HG02678 (cell line): ENCODE results near the gene DPEP3.

Source experiments
- ATAC-seq: cut with Tn5 transposase; IDR thresholded peaks from one replicate; pipeline ENCODE4 v1.9.1; 2021; ENCODE audit warnings: mild to moderate bottlenecking, moderate library complexity; ENCODE audit not compliant: unreplicated experiment

The DPEP3 gene

DNA sequence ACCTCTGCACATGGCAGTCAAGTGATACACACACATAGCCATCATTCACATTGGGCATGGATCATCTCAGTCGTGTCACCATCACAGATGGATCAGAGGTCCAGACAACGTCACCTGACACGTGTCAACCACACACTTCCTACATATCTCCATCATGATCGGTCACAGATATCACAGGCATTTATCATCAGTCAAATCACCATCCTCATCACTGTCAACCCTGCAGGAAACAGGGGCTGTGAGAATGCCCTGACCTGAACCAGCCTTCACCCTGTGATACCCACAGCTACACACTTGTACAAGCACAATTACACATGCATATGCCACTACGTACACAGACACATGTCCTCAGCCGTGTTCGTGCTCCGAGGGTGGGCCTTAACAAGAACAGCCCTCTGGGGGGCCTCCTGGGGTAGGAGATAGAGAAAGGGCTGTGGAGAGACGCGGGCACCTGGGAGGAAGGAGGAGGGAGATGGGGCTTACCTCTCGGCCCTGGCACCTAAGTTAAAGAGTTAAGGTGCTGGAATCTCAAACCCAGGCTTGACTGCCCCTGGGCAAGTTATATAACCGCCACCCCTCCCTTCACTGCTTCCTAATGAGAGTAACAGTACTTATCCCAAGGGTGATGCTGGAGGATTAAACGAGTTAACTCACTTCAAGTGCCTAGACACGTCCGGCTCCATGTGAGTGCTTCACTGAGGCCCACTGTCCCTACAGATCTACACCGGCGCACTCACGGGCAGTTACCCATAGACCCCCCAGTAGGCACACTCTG lies 12.9 kb downstream of the DPEP3 start:
- no peak for ATAC-seq

- ATAC-seq = no peak
These were observed 13.6 kb downstream of the DPEP3 start for GRCh38 chr16:67966549-67967182.

DNA sequence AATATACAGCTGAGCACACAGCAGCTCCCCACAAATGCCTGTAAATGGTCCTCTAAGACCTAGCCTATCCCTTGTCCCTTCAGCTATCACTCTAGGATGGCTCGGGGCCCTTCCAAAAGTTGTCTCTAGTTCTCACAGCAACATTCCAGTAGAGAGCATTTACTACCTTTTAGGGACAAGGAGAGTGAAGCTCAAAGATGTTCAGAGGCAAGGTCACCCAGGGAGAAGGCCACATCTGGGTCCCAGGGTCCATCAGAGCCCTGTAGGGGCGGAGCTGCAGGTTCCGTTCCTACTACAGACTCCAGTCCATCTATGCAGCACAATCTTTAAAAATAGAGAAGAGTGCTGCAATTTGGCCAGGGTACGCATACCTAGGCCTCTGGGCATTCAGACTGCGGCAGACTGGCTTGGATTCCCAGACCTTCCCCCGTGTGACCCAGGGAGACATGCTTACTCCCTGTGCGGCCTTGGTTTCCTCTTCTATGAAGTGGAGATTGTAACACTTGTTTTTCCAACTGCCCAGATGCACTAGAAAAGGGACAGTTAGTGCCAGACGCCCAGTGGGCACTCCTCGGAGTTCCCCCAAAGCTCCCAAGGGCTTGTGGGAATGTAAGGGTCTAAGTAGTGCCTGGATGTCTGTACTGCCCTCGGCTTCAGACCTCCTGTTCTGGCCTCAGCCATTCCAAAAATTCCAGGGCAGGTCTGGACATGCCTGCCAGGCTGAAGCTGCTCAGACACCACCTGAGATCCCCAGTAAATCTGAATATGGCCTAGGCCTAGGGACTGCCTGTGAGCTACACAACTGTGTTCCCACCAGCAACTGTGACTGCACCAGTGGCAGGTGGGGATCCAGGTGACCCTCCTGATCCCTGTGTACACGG lies 14.4 kb downstream of the DPEP3 start:
- ATAC-seq = no peak

DNA sequence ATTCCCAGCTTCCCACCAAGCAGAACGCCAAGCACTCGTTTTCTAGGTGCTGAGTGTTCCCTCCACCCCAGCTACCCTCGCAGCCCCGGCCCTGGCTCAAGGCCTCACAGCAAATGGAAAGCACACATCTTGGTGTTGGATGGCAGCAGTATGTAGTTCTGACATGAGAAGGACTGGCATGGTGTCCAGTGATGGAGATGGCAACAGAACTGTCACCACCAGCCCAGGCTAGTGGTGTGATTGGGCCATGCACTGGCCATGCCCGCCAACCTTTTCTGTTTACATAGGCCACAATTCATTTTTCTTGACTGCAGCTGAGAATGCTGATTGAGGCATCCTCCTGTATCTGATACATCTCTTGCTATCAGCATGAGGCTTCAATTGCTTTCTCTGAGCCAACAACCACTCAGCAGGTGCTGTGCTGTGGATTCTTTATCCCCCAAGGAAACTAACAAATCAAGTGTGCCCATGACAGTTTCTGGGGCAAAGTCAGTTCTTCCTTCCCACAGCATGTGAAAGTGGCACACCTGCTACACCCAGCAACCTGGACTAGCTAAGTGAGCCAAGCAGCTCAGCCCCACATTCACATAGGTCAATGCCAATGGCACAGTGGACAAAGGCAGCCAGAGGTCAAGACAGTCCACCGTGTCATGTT lies 15.7 kb downstream of the DPEP3 start:
- no peak for ATAC-seq

- no peak for ATAC-seq
These were observed 16.5 kb downstream of the DPEP3 start for GRCh38 chr16:67963662-67964321.

- no peak for ATAC-seq
These were observed 17.0 kb downstream of the DPEP3 start for GRCh38 chr16:67963292-67963661.

GRCh38 chr16:67962135-67962534 lies 18.2 kb downstream of the DPEP3 start:
- ATAC-seq = no peak

- ATAC-seq = no peak
These were observed 18.7 kb downstream of the DPEP3 start for GRCh38 chr16:67961551-67961957.

GRCh38 chr16:67959536-67960329 lies 20.6 kb downstream of the DPEP3 start:
- no peak for ATAC-seq

- no peak for ATAC-seq
These were observed 22.7 kb downstream of the DPEP3 start for GRCh38 chr16:67957622-67958021.

DNA sequence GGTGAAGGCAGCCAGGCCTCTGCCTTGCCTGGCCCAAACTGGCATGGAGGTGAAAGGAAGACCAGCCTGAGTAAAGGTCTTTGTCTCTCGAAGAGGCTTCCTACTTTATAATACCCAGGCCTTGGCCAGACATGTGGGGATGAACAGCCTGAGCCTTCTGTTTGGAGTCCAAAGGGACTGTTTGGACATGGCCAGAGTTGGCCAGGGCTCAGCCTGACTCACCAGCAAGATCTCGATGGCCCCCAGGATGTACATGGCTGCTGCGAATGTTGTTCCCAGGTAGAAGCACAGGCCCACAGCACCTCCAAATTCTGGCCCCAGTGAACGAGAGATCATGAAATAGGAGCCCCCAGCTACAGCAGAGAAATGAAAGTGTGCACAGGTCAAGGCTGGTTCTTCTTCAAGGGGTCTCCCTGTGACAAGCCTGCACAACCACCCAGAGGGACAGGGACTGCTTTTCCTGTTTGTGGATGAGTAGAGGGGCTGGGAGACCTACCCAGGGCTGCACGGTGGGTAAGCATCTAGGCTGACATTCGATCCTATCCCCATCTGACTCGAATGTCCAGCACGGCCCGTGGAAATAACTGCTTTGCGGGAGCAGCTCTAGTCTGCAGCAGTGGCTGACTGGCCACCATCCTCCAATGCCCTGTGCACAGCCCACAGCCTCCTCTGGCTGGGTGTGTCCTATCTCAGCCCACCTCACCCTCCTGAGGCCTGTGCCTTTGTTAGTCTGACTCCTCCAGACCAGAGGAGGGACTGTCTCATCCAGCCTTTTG lies 25.7 kb downstream of the DPEP3 start:
- no peak for ATAC-seq

DNA sequence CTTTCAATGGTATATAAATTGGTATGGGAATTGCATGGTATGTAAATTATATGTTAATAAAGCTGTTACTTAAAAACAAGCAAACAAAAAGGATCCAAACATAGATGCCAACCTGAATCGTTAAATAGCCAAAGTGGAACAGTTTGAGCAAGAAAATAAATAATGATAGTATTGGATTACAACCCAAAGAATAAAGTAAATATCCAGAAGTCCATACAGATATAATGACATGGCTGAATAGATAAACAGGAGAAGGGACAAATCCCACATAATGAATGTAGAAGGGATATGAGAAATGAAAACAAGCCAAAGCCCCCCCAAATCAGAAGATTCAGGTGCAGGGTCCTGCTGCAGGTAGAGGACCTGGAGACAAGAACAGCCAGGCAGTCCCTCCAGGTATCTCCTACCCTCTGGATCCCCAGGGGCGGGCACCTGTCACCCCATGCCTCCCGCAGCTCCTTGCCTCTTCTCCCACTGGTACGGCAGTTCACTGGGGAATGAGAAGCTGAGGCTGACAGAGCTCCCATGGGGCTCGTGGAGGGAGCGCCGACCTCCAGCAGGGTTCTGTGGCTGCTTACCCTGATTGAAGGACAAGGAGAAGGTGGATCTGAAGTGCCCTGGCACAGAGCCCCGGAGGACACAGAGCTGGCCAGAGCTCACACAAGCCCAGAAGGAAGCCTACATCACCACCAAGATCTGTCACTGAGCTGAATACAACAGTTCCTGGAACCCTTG lies 26.5 kb downstream of the DPEP3 start:
- ATAC-seq = no peak

GRCh38 chr16:67951485-67951884 lies 28.8 kb downstream of the DPEP3 start:
- no peak for ATAC-seq

- no peak for ATAC-seq
These were observed 29.9 kb downstream of the DPEP3 start for GRCh38 chr16:67950335-67950843.

DNA sequence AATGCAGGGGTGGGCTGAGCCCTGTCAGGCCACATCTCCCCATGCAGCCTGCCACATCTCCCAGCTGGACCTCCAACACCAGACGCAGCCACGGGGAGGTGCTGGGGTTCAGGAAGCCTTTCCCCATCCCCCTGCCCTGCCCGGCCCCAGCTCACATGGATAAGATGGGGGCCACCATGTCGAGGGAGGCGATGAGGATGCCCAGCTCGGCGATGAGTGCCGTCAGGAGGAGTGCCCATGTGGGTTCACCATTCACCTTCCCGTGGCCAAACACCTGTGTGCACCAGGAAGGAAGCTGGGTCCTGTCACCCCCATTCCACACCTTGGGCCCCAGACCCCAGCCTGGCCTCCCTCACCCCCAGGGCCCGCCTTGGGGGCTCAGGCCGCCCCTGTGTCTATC lies 30.7 kb downstream of the DPEP3 start:
- no peak for ATAC-seq

DNA sequence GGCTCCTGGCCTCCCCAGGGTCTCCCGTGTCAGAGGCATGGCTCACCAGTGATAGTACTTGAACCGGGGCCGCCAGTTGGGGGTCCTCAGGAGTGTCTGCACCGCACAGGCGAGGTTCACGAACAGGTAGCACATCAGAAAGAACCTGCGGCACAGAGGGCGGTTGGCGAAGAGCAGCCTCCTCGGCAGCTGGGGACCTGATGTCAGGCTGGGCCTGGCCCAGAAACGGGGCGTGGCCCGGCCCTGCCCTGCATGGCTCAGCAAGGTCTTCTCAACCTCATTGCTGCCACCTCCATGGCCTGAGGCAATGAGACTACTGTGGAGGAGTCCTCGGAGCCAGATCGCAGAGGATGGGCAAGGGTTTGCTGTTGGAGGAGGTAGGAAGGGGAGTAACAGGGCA lies 32.3 kb downstream of the DPEP3 start:
- no peak for ATAC-seq

DNA sequence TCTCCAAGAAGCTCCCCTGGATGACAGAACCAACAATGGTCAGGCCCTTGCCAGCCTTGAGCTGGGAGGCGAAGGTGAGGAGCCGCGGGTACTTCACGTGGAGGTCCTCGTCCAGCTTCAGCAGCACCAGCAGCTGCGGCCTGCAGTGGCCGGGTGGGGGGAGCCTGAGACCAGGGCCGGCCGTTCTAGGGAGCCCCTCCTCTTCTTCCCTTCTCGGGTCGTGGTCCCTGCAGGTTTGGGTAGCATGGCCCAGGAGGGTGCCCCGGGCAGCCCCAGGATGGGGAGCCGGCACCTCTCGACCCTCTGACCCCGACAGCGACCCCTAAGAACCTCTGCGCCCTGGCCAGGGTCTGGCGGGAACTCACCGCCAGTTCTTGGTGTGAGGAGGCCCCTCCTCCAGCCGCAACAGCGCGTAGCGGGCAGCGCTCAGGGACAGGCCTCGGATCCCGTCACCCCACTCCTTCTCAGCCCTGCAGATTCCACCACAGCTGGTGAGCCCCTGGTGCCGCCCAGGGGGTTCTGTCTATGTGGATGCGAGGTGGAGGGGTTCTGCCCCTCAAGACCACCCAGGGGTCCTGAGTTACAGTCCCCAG lies 33.2 kb downstream of the DPEP3 start:
- no peak for ATAC-seq

DNA sequence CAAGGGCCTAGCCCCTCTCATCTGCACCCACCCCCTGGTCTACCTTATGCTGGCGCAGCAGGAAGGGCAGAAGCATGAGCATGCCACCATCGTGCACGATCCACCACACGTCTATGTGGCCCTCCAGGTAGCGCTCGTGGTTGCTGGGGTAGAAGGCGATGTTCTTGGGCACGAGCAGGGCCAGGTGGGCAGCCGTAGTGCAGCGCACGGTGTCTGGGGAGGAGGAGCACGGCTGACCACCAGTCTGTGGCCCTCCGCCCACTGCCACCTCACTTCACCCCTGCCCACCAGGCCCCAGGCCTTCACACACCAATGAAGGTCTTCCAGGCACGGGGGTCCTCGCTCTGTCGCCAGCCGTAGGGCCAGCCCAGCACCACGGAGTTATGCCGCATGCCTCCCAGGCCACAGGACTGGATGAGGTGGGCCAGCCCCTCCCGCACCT lies 34.1 kb downstream of the DPEP3 start:
- ATAC-seq = no peak
